Tibial nerve (tissue), 4 donors: ENCODE data around the gene MAP4K4. TPM values are rescaled to one million over a fixed set of nuclear protein-coding genes. Genes with fewer than 3 reads are reported as not detected.

Experiments
- DNase-seq, 2 donors: peaks; one replicate each; pipeline ENCODE4 v3.0.0-alpha.2; 2019; ENCODE audit warnings: low spot score in 2 of 2
- H3K27ac ChIP-seq, 4 donors: fragments of 200-600 bp; sonication (generic) in 3 of 4; one replicate each; pipeline ENCODE4 v1.5.1; 2017 to 2019; ENCODE audit warnings: mild to moderate bottlenecking in 1 of 4
- H3K27me3 ChIP-seq, 2 donors: fragments of 200-600 bp; sonication (generic) in 1 of 2; one replicate each; pipeline versions ENCODE4 v1.5.1 to v1.6.0; 2017 to 2019
- H3K36me3 ChIP-seq, 3 donors: fragments of 200-600 bp; sonication (generic); one replicate each; pipeline ENCODE4 v1.5.1; 2018 to 2019
- H3K4me1 ChIP-seq, 4 donors: fragments of 200-600 bp; sonication (generic) in 3 of 4; one replicate each; pipeline ENCODE4 v1.5.1; 2017 to 2019
- H3K4me3 ChIP-seq, 4 donors: fragments of 200-600 bp; sonication (generic) in 3 of 4; one replicate each; pipeline ENCODE4 v1.5.1; 2017 to 2019; ENCODE audit warnings: mild to moderate bottlenecking in 1 of 4, moderate library complexity in 1 of 4
- H3K9me3 ChIP-seq, 4 donors: fragments of 200-600 bp; sonication (generic) in 3 of 4; one replicate each; pipeline ENCODE4 v1.5.1; 2017 to 2019
- CTCF ChIP-seq, 5 experiments: fragments of 200-600 bp in 3 of 5; fragments of 450-650 bp in 2 of 5; sonication (generic) in 3 of 5; IDR thresholded peaks; one replicate each; pipeline ENCODE4 v1.5.1; 2016 to 2019; ENCODE audit warnings: antibody characterized with exemption in 5 of 5, mild to moderate bottlenecking in 3 of 5, moderate library complexity in 2 of 5
- EP300 ChIP-seq, 2 donors: sonication (generic); formaldehyde crosslinking; IDR thresholded peaks; one replicate each; pipeline ENCODE4 v1.6.1; 2017; ENCODE audit warnings: antibody characterized with exemption in 2 of 2, mild to moderate bottlenecking in 1 of 2
- POLR2A ChIP-seq, 2 donors: fragments of 450-650 bp; IDR thresholded peaks; one replicate each; pipeline ENCODE4 v1.6.1; 2017; ENCODE audit warnings: antibody characterized with exemption in 2 of 2, mild to moderate bottlenecking in 2 of 2, moderate library complexity in 2 of 2
- WGBS, 2 donors: methylation state at CpG; one replicate each; pipeline ENCODE4 v1.1.5; 2018; 5-methylcytosine and 5-hydroxymethylcytosine counted together
- total RNA-seq, 4 donors: library from RNA; depleted of rRNA; stranded (reverse); fragments of >200 nt; gene quantifications; one replicate each; pipeline ENCODE4 v1.1.0, GENCODE V29; 2016

Gene MAP4K4
- total RNA-seq, 4 donors from 2014 or later: 78.0 to 85.7 (median 84.4) TPM

- no peak for DNase-seq
- no peak overlapping the region for H3K4me3 ChIP-seq
- H3K27me3 ChIP-seq: no peaks in the 10 kb centered on the region
- TF ChIP-seq CTCF (IDR thresholded peaks at IDR 0.05) (no peak), EP300 (IDR thresholded peaks at IDR 0.05) (no peak), POLR2A (IDR thresholded peaks at IDR 0.05) (no peak)
- H3K9me3 ChIP-seq: no peaks in the 10 kb centered on the region
- 86 to 89% methylated on average over 3 of the region's 3 CpGs for WGBS, 2 donors
- H3K27ac ChIP-seq: no peak overlapping the region
- peaks cover 0 to 64% (median 6%) of the 10 kb centered on the region in 3 donors for H3K36me3 ChIP-seq
- H3K4me1 ChIP-seq: peaks cover 0 to 12% (median 0%) of the 10 kb centered on the region in 4 donors
Observed at GRCh38 chr2:101892377-101892776, 194.9 kb downstream of the MAP4K4 start.

- H3K27ac ChIP-seq: no peak overlapping the region
- H3K9me3 ChIP-seq: no peaks in the 10 kb centered on the region
- no peak overlapping the region for H3K4me3 ChIP-seq
- 46 to 49% methylated on average over 9 of the region's 9 CpGs for WGBS, 2 donors
- H3K4me1 ChIP-seq: peaks cover 0 to 12% (median 0%) of the 10 kb centered on the region in 4 donors
- no peak for TF ChIP-seq CTCF (IDR thresholded peaks at IDR 0.05)
- TF ChIP-seq EP300 (IDR thresholded peaks at IDR 0.05): no peak
- no peak for TF ChIP-seq POLR2A (IDR thresholded peaks at IDR 0.05)
- peaks cover 0 to 49% (median 0%) of the 10 kb centered on the region in 3 donors for H3K36me3 ChIP-seq
- H3K27me3 ChIP-seq: no peaks in the 10 kb centered on the region
- DNase-seq: no peak
Observed at GRCh38 chr2:101893681-101894381, 196.3 kb downstream of the MAP4K4 start.

- TF ChIP-seq EP300 (IDR thresholded peaks at IDR 0.05) (no peak), POLR2A (IDR thresholded peaks at IDR 0.05) (no peak), CTCF (IDR thresholded peaks at IDR 0.05) (no peak)
- no peak for DNase-seq
- peaks cover 0 to 12% (median 0%) of the 10 kb centered on the region in 4 donors for H3K4me1 ChIP-seq
- H3K36me3 ChIP-seq: peaks cover 0 to 38% (median 0%) of the 10 kb centered on the region in 3 donors
- WGBS, 2 donors: 75 to 87% methylated on average over 7 of the region's 7 CpGs
- H3K27me3 ChIP-seq: no peaks in the 10 kb centered on the region
- no peaks in the 10 kb centered on the region for H3K9me3 ChIP-seq
- no peak overlapping the region for H3K27ac ChIP-seq
- no peak overlapping the region for H3K4me3 ChIP-seq
Observed at GRCh38 chr2:101895039-101895438, 197.5 kb downstream of the MAP4K4 start.

- no peak for DNase-seq
- Histone ChIP-seq H3K36me3 (peaks cover 0 to 30% (median 0%) of the 10 kb centered on the region in 3 donors), H3K27ac (no peak overlapping the region), H3K9me3 (no peaks in the 10 kb centered on the region), H3K4me3 (no peak overlapping the region), H3K4me1 (peaks cover 0 to 12% (median 0%) of the 10 kb centered on the region in 4 donors), H3K27me3 (no peaks in the 10 kb centered on the region)
- TF ChIP-seq EP300 (IDR thresholded peaks at IDR 0.05) (no peak), CTCF (IDR thresholded peaks at IDR 0.05) (no peak), POLR2A (IDR thresholded peaks at IDR 0.05) (no peak)
- 65 to 79% methylated on average over 2 of the region's 2 CpGs for WGBS, 2 donors
Observed at GRCh38 chr2:101895819-101896322, 198.4 kb downstream of the MAP4K4 start.

GRCh38 chr2:101897301-101897700 lies 199.8 kb downstream of the MAP4K4 start:
- peaks cover 0 to 12% (median 0%) of the 10 kb centered on the region in 4 donors for H3K4me1 ChIP-seq
- H3K27ac ChIP-seq: no peak overlapping the region
- 83% methylated on average over 1 of the region's 1 CpG for WGBS, 2 donors
- no peak overlapping the region for H3K4me3 ChIP-seq
- peaks cover 0 to 20% (median 0%) of the 10 kb centered on the region in 3 donors for H3K36me3 ChIP-seq
- H3K27me3 ChIP-seq: no peaks in the 10 kb centered on the region
- TF ChIP-seq POLR2A (IDR thresholded peaks at IDR 0.05) (no peak), CTCF (IDR thresholded peaks at IDR 0.05) (no peak), EP300 (IDR thresholded peaks at IDR 0.05) (no peak)
- DNase-seq: no peak
- H3K9me3 ChIP-seq: peaks cover 0 to 7% (median 0%) of the 10 kb centered on the region in 4 donors
